ENCODE results near the gene WARS2. TPM values are rescaled to one million over a fixed set of nuclear protein-coding genes. Genes with fewer than 3 reads are reported as not detected.

The WARS2 gene
- total and polyA plus RNA-seq, 7 donors, result 8.4 to 18.8 (median 10.9) TPM

DNA sequence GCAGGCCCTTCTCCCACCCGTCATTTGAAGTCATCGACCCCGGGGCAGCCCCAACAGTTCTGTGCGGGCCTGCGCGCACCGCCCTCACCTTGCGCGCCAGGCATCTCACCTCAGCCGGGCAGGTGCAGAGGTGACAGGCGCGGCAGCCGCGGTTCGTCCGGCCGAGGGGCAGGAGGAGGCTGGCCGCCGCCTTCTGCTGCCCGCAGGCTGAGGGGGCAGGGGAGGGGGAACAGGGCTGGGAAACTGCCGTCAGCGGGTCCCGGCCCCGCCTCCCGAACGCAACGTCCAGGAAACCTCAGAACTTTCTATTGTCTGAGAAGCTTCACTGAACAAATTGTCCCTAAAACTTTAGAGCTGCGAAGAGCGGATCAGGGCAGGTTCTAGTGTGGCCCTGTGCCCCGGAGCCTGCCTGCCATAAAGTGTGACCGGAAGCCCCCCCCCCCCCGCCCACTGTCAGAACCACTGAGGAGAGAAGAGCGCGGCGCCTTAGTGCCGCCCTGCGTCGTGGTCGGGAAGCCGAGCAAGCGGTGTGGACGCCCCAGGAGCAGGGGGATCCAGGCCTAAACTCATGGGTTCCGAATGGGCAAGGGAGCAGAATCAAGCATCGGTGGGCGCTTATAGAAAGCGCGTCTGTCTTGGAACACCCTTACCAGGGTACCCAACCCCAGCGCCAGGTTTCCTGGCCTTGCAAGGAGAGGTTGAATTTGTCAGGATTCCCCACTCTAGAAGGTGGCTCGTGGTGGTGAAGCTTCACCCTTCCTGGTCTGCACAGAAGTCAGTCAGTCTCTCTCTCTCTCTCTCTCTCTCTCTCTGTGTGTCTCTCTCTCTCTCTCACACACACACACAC lies 139.0 kb downstream of the WARS2 start:
- TF ChIP-seq POLR2A (IDR thresholded peaks at IDR 0.05) (no peak), EP300 (IDR thresholded peaks at IDR 0.05) (no peak), CTCF (IDR thresholded peaks at IDR 0.05) (no peak), POLR2AphosphoS5 (IDR thresholded peaks at IDR 0.05) (no peak)
- intact Hi-C loops (cut with DNase I), result loop anchor here (2.0 kb wide), 1 partner anchor 19 kb away; no protein-coding TSS in a partner anchor
- no peaks in the 10 kb centered on the region for H3K36me3 ChIP-seq
- peaks cover 0 to 18% (median 13%) of the 10 kb centered on the region in 4 donors for H3K4me1 ChIP-seq
- no peak overlapping the region for H3K27ac ChIP-seq
- peaks cover 72 to 100% (median 88%) of the 10 kb centered on the region in 3 donors for H3K27me3 ChIP-seq
- H3K9me3 ChIP-seq, result no peaks in the 10 kb centered on the region
- 4% methylated on average over 49 of the region's 49 CpGs for WGBS, 2 donors
- H3K4me3 ChIP-seq, result no peak overlapping the region
- DNase-seq, result peak; percentile 54

DNA sequence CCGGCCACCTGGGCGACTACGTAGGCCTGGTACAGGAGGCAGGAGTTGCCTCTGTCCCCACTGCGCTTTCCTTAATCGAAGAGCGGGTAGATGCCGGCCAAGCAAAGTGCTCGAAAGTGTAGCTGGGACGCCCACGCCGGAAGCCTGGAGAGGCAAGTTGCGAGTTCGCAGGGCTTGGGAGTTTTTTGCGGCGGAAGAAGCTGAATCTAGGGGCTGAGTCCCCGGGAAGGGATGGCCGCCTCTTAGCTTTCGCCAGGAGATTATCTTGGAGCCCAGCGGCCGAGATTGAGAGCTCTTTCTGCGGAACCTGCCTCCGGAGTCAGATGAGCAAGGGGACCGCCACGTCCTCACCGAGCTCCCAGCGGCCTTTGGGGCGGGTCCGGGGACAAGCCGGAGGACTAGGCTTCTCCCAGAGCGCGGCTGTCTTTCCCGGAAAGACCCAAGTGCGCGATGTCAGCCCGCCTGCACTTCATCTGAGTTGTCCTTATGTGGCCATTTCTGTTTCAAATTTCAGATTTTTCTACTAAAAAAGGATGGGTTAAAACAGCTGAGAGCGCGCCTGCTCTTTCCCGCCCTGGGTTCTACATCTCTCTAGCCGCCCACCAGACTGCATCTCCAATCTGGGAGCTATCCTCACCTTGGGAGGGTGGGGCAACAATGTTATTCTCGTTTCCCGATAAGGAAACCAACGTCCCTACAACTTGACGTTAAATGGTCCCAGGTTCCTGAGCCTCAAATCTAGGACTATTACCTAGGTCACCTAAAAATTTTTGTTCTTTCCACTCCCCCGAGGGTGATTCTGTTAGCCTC lies 139.9 kb downstream of the WARS2 start:
- no peaks in the 10 kb centered on the region for H3K36me3 ChIP-seq
- no peak overlapping the region for H3K27ac ChIP-seq
- WGBS, 2 donors, result 5 to 8% methylated on average over 44 of the region's 44 CpGs
- peaks cover 0 to 17% (median 12%) of the 10 kb centered on the region in 4 donors for H3K4me1 ChIP-seq
- intact Hi-C loops (cut with DNase I), result loop anchor here (2.0 kb wide), 1 partner anchor 18 kb away; no protein-coding TSS in a partner anchor
- H3K27me3 ChIP-seq, result peaks cover 68 to 100% (median 88%) of the 10 kb centered on the region in 3 donors
- H3K4me3 ChIP-seq, result peak overlapping the region in 2 of 4 donors; percentile 4 to 8
- H3K9me3 ChIP-seq, result no peaks in the 10 kb centered on the region
- DNase-seq, result peak; percentile 59
- TF ChIP-seq POLR2A (IDR thresholded peaks at IDR 0.05) (no peak), CTCF (IDR thresholded peaks at IDR 0.05) (no peak), EP300 (IDR thresholded peaks at IDR 0.05) (no peak), POLR2AphosphoS5 (IDR thresholded peaks at IDR 0.05) (no peak)

DNA sequence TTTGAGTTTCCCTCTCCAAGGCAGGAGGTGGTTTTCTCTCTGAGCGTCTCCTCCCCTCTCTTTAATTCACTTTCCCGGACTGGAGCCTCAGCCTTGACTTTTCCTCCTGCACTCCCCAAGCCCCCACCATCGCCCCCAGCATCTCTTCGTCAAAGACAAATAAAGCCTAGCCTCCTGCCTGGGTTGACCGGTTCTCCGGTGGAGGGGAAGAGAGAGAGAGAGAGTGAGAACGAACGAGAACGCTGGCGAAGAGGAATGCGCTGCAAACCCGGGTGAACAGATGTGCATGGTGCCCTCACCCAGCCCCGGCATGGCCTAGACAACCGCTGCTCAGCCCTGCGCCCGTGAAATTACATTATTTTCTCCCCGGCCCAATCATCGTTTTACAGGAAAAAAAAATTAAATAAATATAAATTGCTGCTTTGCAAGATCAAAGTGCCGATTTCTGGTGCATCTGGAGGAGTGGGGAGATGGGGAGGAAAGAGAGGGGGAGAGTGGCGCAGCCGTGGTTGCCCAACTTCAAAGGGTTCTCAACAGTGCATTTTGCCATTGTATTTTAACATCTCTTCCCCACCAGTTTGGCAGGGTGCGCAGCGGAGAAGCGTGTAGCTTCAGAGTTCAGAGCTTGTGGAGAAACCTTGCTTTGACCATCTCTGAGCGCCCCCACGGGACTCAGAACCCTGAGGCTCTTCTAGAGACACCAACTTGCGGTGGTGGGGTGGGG lies 140.9 kb downstream of the WARS2 start:
- Histone ChIP-seq H3K4me3 (no peak overlapping the region), H3K27me3 (peaks cover 66 to 100% (median 94%) of the 10 kb centered on the region in 3 donors), H3K27ac (no peak overlapping the region), H3K36me3 (no peaks in the 10 kb centered on the region), H3K4me1 (peaks cover 0 to 17% (median 12%) of the 10 kb centered on the region in 4 donors), H3K9me3 (no peaks in the 10 kb centered on the region)
- intact Hi-C loops (cut with DNase I), result loop anchor here (2.0 kb wide), 1 partner anchor 17 kb away; no protein-coding TSS in a partner anchor
- WGBS, 2 donors, result 9 to 14% methylated on average over 27 of the region's 27 CpGs
- TF ChIP-seq POLR2AphosphoS5 (IDR thresholded peaks at IDR 0.05) (no peak), POLR2A (IDR thresholded peaks at IDR 0.05) (no peak), CTCF (IDR thresholded peaks at IDR 0.05) (no peak), EP300 (IDR thresholded peaks at IDR 0.05) (no peak)
- DNase-seq, result no peak

DNA sequence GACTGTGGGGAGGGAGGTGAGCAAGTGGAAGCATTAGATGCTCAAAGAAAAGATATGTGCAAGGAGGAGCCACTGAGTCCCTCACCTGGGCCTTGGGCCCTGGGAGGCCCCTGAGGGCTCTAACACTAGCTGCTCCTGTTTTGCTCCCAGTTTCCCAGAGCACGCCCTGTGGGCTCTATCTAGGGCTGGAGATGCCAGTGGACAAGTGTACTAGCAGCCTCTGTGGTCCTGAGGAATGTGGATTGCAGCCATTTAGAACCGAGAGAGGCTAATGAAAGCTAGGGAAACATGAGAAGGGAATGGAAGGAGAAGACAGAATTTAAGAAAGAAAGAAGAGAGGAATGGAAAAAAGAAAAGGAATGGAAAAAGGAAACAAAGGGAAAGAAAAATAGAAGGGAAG lies 142.3 kb downstream of the WARS2 start:
- no peaks in the 10 kb centered on the region for H3K9me3 ChIP-seq
- H3K27ac ChIP-seq, result no peak overlapping the region
- H3K4me1 ChIP-seq, result peaks cover 0 to 19% (median 12%) of the 10 kb centered on the region in 4 donors
- H3K27me3 ChIP-seq, result peaks cover 60 to 100% (median 96%) of the 10 kb centered on the region in 3 donors
- no peak for TF ChIP-seq EP300 (IDR thresholded peaks at IDR 0.05)
- TF ChIP-seq POLR2AphosphoS5 (IDR thresholded peaks at IDR 0.05), result no peak
- TF ChIP-seq CTCF (IDR thresholded peaks at IDR 0.05), result no peak
- TF ChIP-seq POLR2A (IDR thresholded peaks at IDR 0.05), result no peak
- no peak overlapping the region for H3K4me3 ChIP-seq
- no peak for DNase-seq
- intact Hi-C loops (cut with DNase I), result no loop called here
- 41 to 48% methylated on average over 2 of the region's 2 CpGs for WGBS, 2 donors
- H3K36me3 ChIP-seq, result no peaks in the 10 kb centered on the region

Data from sigmoid colon (tissue), 7 donors.